H9 (cell line): ENCODE results near the gene ARHGAP10. TPM values are rescaled to one million over a fixed set of nuclear protein-coding genes. Genes with fewer than 3 reads are reported as not detected.

Source experiments
- DNase-seq: peaks from one replicate; pipeline ENCODE4 v3.0.0-alpha.2; 2017
- H2AFZ ChIP-seq: one replicate; pipeline ENCODE4 v1.6.1; 2013; ENCODE audit warnings: mild to moderate bottlenecking, low read length, control low read depth, moderate library complexity
- H2AK5ac ChIP-seq: 2 replicates; pipeline ENCODE4 v1.6.1; 2013; ENCODE audit warnings: low read length, control low read depth, mixed read lengths; ENCODE audit not compliant: insufficient read length
- H2BK120ac ChIP-seq: one replicate; pipeline ENCODE4 v1.6.1; 2013; ENCODE audit warnings: low read depth, mild to moderate bottlenecking, low read length, control low read depth, inconsistent platforms; ENCODE audit not compliant: poor library complexity, severe bottlenecking
- H2BK12ac ChIP-seq: 2 replicates; pipeline ENCODE4 v1.6.1; 2013; ENCODE audit warnings: low read length, control low read depth, mixed read lengths, low read depth; ENCODE audit not compliant: insufficient read length
- H2BK15ac ChIP-seq: 2 replicates; pipeline ENCODE4 v1.6.1; 2013; ENCODE audit warnings: low read depth, low read length, control low read depth
- H2BK20ac ChIP-seq: one replicate; pipeline ENCODE4 v1.6.1; 2013; ENCODE audit warnings: low read depth, mild to moderate bottlenecking, low read length, control low read depth, inconsistent platforms; ENCODE audit not compliant: poor library complexity, severe bottlenecking
- H2BK5ac ChIP-seq: 2 replicates; pipeline ENCODE4 v1.6.1; 2013; ENCODE audit warnings: low read length, control low read depth, mixed read lengths; ENCODE audit not compliant: insufficient read length
- H3K14ac ChIP-seq: 2 replicates; pipeline ENCODE4 v1.6.1; 2013; ENCODE audit warnings: low read length, control low read depth; ENCODE audit not compliant: insufficient read depth
- H3K18ac ChIP-seq: 2 replicates; pipeline ENCODE4 v1.6.1; 2013; ENCODE audit warnings: low read depth, mild to moderate bottlenecking, mixed read lengths, low read length, control low read depth; ENCODE audit not compliant: insufficient read length
- H3K23ac ChIP-seq: 2 replicates; pipeline ENCODE4 v1.6.1; 2013; ENCODE audit warnings: low read length, control low read depth, mixed read lengths, low read depth; ENCODE audit not compliant: insufficient read length
- H3K23me2 ChIP-seq: 2 replicates; pipeline ENCODE4 v1.6.1; 2013; ENCODE audit warnings: low read depth, mild to moderate bottlenecking, mixed read lengths, low read length, control low read depth; ENCODE audit not compliant: insufficient read length, poor library complexity, severe bottlenecking
- H3K27ac ChIP-seq: 2 replicates; pipeline ENCODE4 v1.5.1; 2013; ENCODE audit warnings: low read length, control low read depth, mixed read lengths, low read depth; ENCODE audit not compliant: insufficient read length
- H3K27me3 ChIP-seq: 2 replicates; pipeline ENCODE4 v1.6.1; 2013; ENCODE audit warnings: low read length, control low read depth, inconsistent platforms; ENCODE audit not compliant: insufficient read depth
- H3K4ac ChIP-seq: 2 replicates; pipeline ENCODE4 v1.6.1; 2013; ENCODE audit warnings: low read depth, mild to moderate bottlenecking, control low read depth, inconsistent platforms, low read length, moderate library complexity
- H3K4me1 ChIP-seq: 2 replicates; pipeline ENCODE4 v1.6.1; 2013; ENCODE audit warnings: low read length, control low read depth, inconsistent platforms; ENCODE audit not compliant: insufficient read depth
- H3K4me2 ChIP-seq: 2 replicates; pipeline ENCODE4 v1.6.1; 2013; ENCODE audit warnings: low read length, control low read depth, mixed read lengths; ENCODE audit not compliant: insufficient read length, insufficient read depth
- H3K56ac ChIP-seq: 2 replicates; pipeline ENCODE4 v1.6.1; 2013; ENCODE audit warnings: low read depth, mild to moderate bottlenecking, mixed read lengths, low read length, control low read depth; ENCODE audit not compliant: insufficient read length
- H3K79me1 ChIP-seq: 2 replicates; pipeline ENCODE4 v1.6.1; 2013; ENCODE audit warnings: low read depth, mild to moderate bottlenecking, moderate library complexity, low read length, control low read depth, inconsistent platforms; ENCODE audit not compliant: insufficient read depth, poor library complexity, severe bottlenecking
- H3K79me2 ChIP-seq: 2 replicates; pipeline ENCODE4 v1.6.1; 2013; ENCODE audit warnings: low read length, control low read depth, inconsistent platforms; ENCODE audit not compliant: insufficient read depth
- H3K9ac ChIP-seq: 2 replicates; pipeline ENCODE4 v1.6.1; 2013; ENCODE audit warnings: low read length, control low read depth, mixed read lengths; ENCODE audit not compliant: insufficient read length; ENCODE audit errors: extremely low read depth
- H3K9me3 ChIP-seq: one replicate; pipeline ENCODE4 v1.6.1; 2013; ENCODE audit warnings: low read depth, low read length, inconsistent platforms; ENCODE audit not compliant: control insufficient read depth
- H3T11ph ChIP-seq: one replicate; pipeline ENCODE4 v1.6.1; 2013; ENCODE audit warnings: mild to moderate bottlenecking, low read length, control low read depth, inconsistent platforms
- H4K20me1 ChIP-seq: one replicate; pipeline ENCODE4 v1.6.1; 2013; ENCODE audit not compliant: control insufficient read depth, insufficient read length, insufficient read depth
- H4K5ac ChIP-seq: 2 replicates; pipeline ENCODE4 v1.6.1; 2013; ENCODE audit warnings: low read depth, mild to moderate bottlenecking, mixed read lengths, low read length, control low read depth; ENCODE audit not compliant: insufficient read length
- H4K8ac ChIP-seq: replicated peaks from 2 replicates; pipeline ENCODE4 v1.6.1; 2013; ENCODE audit warnings: low read length, control low read depth, mixed read lengths, low read depth; ENCODE audit not compliant: insufficient read length
- H4K91ac ChIP-seq: 2 replicates; pipeline ENCODE4 v1.6.1; 2013; ENCODE audit warnings: low read depth, mild to moderate bottlenecking, moderate library complexity, mixed read lengths, low read length, control low read depth; ENCODE audit not compliant: insufficient read length
- H3K27ac Mint-ChIP-seq, 3 experiments: 2 replicates in 2 of 3; 3 replicates in 1 of 3; pipeline ENCODE4 v1.8.0; 2020 to 2021; ENCODE audit warnings: mixed read lengths in 3 of 3, mild to moderate bottlenecking in 1 of 3, moderate library complexity in 1 of 3
- H3K27me3 Mint-ChIP-seq: 2 replicates; pipeline ENCODE4 v1.8.0; 2021; ENCODE audit warnings: low read depth, mild to moderate bottlenecking, moderate library complexity, mixed read lengths
- H3K36me3 Mint-ChIP-seq, 3 experiments: 2 replicates in 2 of 3; 3 replicates in 1 of 3; pipeline ENCODE4 v1.8.0; 2020 to 2021; ENCODE audit warnings: low read depth in 3 of 3, mixed read lengths in 3 of 3; ENCODE audit not compliant: insufficient read depth in 1 of 3
- H3K4me1 Mint-ChIP-seq, 2 experiments: 2 replicates each; pipeline ENCODE4 v1.8.0; 2020; ENCODE audit warnings: mixed read lengths in 2 of 2
- H3K4me3 Mint-ChIP-seq, 2 experiments: 2 replicates in 1 of 2; 3 replicates in 1 of 2; pipeline ENCODE4 v1.8.0; 2020 to 2021; ENCODE audit warnings: mild to moderate bottlenecking in 2 of 2, mixed read lengths in 2 of 2, moderate library complexity in 1 of 2
- H3K9me3 Mint-ChIP-seq, 2 experiments: 2 replicates in 1 of 2; 3 replicates in 1 of 2; pipeline ENCODE4 v1.8.0; 2020; ENCODE audit warnings: mild to moderate bottlenecking in 2 of 2, mixed read lengths in 2 of 2, moderate library complexity in 1 of 2
- CTCF ChIP-seq: fragments of 200-600 bp; sonication (generic); conservative IDR thresholded peaks from 3 replicates; pipeline ENCODE4 v1.8.0; 2021; ENCODE audit warnings: antibody characterized with exemption, mild to moderate bottlenecking
- whole genome bisulfite sequencing: extraction: QIAGEN DNeasy Blood & Tissue Kit; methylation state at CpG from one replicate; pipeline ENCODE4 v1.1.7; 2013; ENCODE audit warnings: missing lambda C conversion rate, low lambda C conversion rate, mixed read lengths; ENCODE audit not compliant: insufficient read length; ENCODE audit errors: extremely low coverage; 5-methylcytosine and 5-hydroxymethylcytosine counted together
- total RNA-seq: library from RNA; stranded (reverse); gene quantifications from 2 replicates; pipeline ENCODE4 v1.2.1, GENCODE V29; 2021

The ARHGAP10 gene
- total RNA-seq, 1 experiment from 2014 or later = 7.8 TPM

- Histone ChIP-seq H2BK120ac (no peak overlapping the region), H3K9me3 (no peaks in the 10 kb centered on the region), H2AFZ (no peak overlapping the region), H3K23me2 (no peaks in the 10 kb centered on the region), H2BK15ac (no peak overlapping the region), H4K8ac (no peak overlapping the region), H3K79me2 (no peaks in the 10 kb centered on the region), H3K27me3 (no peaks in the 10 kb centered on the region), H3K4me2 (no peak overlapping the region), H3K23ac (no peak overlapping the region), H2AK5ac (no peak overlapping the region), H3T11ph (no peak overlapping the region), H3K79me1 (no peaks in the 10 kb centered on the region), H3K18ac (no peak overlapping the region), H3K4me1 (no peaks in the 10 kb centered on the region), H2BK12ac (no peak overlapping the region), H3K27ac (no peak overlapping the region), H3K4ac (no peak overlapping the region), H4K5ac (no peak overlapping the region), H2BK20ac (no peak overlapping the region), H3K14ac (no peak overlapping the region), H3K56ac (no peak overlapping the region), H4K91ac (no peak overlapping the region), H4K20me1 (no peaks in the 10 kb centered on the region), H2BK5ac (no peak overlapping the region), H3K9ac (no peak overlapping the region)
- Mint-ChIP-seq H3K36me3 (no peaks in the 10 kb centered on the region), H3K27ac (peak overlapping the region in 2 of 3 experiments; percentile 54 to 76; a peak in 4 of 7 replicates), H3K27me3 (no peaks in the 10 kb centered on the region), H3K4me1 (peaks cover 15 to 28% of the 10 kb centered on the region in 2 experiments), H3K9me3 (peaks cover 0 to under 1% of the 10 kb centered on the region in 2 experiments; a peak in 1 of 5 replicates), H3K4me3 (no peak overlapping the region)
- no peak for DNase-seq
- TF ChIP-seq CTCF = no peak
- no CpG with 5 or more reads among the region's 13 CpGs for WGBS
Observed at GRCh38 chr4:147829401-147830101, 97.7 kb downstream of the ARHGAP10 start.
